ENCODE measurements around the gene SORCS2.

Gene SORCS2

DNA sequence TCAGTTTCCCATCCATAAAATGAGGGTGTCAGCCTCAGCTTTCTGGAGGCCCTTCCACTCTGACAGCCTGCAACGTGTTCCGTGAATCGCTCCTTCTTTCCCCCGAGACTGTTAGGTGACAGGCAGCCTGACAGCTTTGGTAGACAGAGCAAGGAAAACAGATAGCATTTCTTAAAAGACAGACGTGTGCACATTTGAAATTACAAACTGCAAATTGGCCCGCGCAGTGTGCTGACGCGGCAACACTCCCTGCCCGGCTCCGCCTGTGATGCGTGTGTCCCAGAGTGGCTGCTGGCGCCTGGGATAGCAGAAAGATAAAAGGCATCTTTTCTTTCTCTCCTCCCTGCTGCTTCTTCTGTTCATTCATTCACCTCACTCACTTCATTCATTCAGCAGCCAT is 502.0 kb downstream of the SORCS2 start:
- no peak for FAIRE-seq
- no peak for DNase-seq (ENCODE audit: low spot score)

DNA sequence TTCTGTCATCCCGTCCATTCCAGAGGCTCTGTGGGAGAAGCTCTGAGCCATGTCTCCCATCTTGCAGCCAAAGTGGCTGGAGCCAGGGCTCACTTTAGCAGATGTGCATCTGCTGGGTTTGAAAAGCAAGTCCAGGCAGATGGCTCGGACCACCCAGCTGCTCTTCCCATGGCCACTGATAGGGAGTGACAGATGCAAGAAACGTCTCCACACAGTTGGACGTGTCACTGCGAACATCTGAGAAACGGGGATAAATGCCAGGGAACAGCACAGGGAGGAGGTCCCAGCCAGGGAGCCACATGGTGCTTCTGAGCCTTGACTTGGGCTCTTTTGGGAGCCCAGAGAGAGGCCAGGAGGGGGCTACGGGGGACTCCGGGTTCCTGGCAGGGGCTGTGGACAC is 505.0 kb downstream of the SORCS2 start:
- FAIRE-seq = no peak

DNA sequence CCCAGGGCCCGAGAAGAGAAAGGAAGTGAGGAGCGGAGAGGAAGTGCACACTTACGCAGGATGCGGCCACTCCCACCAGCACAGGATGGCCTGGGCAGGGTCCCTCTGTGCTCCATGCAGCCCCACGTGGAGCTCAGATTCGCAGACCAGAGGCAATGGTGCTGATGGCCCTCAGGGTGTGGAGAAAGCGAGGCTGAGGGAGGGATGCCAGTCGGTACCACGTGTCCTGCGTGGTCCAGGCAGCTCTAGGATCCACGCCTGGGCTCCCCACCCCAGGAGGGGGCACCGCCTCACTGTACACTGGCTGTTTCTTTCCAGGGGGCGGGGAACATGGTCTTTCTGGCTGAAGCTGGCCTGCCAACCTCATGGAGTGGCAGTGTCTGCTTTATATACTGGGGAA is 505.5 kb downstream of the SORCS2 start:
- FAIRE-seq (no peak), DNase-seq (ENCODE audit: low spot score) (no peak)

More for the DNA sequence above, 505.0 kb downstream of the SORCS2 start:
- DNase-seq (ENCODE audit: low spot score) = no peak

DNA sequence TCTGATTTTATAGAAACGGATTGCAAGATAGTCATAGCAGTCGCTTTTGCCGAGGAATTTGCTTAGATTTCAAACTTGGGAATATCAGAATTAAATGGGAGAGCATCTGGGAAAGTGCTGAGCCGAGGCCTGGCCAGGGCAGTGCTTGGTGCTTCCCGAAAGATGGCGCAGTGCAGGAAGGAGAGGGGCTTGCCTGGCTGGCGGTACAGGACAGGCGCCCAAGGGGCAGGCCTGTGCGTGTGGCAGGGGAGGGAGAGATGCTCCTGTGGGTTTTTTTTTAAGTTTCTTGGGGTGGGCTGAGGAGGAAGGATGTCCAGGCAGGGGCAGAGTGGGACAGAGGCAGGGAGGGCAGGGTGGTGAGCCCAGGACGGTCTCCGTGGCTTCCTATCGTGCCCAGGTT is 506.2 kb downstream of the SORCS2 start:
- FAIRE-seq (no peak), DNase-seq (ENCODE audit: low spot score) (no peak)

DNA sequence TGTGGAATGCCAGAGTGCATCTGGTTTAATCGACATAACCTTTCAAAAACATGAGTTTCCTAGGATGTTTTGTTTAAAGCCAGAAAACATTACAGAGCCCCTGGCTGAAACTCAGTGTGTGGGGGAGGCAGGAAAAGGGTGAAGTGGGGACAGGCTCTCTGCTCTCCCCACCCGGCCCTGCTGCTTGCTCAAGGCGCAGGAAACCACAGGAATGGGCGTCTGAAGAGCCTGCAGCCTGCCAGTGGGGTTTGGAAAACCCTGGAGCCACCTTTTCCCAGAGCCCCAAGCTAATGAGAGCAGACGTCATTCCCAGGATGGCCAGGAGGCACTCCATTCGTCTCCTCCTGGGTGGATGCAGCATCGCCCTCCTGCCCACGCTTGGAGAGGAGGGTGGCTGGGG is 506.7 kb downstream of the SORCS2 start:
- no peak for FAIRE-seq
- peak; percentile 45 for DNase-seq (ENCODE audit: low spot score)

DNA sequence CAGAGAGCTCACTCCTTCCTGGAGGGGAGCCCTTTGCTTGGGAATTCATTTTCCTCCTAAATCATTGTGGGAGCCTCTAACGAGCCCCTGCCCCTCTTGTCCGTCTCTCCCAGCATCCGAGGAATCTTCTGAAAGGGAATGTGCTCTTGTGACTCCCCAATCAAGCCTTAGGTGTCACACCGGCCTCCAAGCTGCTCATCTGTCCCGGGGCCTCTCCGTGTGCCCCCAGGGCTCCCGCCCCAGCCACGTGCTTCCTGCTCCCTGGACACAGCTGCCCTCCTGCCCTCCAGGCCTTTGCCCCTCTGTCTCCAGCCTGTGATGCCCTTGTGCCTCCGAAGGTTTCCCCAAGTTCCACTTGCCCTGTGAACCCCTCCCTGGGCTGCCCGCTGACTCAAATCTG is 507.5 kb downstream of the SORCS2 start:
- no peak for FAIRE-seq
- no peak for DNase-seq (ENCODE audit: low spot score)

DNA sequence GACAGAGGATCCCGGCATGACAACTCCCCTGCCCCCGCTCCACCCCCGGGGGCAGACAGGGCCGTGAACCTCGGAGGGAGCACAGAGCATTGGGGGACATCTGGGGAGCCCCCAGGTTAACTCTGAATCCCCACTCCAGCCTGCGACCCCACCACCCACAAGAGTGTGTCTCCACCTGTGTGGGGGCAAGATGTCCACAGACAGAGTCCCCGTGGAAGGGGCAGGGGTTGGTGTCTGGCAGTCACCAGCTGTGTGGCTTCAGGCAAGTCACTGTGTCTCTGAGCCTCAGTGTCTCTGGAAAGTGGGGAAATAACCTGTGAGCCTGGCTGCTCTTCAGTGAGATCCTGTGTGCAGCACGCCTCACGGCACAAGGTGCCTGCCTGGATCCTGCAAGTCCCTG is 508.3 kb downstream of the SORCS2 start:
- no peak for FAIRE-seq

DNA sequence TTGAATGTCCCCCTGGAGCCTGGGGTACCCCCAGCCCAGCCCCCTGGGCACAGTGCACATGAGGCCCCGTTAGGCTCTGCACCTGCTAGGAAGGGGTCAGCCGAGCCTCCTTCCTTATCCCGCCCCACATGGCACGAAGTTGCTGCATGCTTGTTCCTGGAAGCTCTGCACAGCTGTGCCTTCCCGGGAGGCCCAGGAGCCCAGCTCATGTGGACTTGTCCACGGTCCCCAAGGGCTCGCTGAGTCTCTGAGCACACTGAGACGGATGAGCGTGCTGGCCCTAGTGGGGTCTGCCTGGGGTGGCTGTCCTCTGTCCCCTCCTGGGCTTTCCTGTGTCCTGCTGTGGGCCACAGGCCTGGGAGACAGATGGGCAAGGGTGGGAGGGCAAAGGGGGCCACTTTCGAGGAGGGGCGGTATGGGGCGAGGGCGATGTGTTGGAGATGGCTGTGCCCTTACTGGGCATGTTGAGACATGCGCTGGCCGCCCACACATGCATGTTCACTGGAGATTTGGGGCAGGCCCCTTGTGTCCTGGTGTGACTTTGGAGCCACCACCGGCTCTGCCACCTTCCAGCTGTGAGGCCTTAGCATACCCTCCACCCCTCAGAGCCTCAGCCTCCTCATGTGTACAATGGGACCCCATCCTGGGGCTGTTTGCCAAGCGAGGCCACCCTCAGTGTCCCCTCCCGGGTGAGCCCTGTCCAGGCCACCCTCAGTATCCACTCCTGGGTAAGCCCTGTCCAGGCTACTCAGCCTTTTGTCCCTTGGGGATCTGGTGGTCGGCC is 509.7 kb downstream of the SORCS2 start:
- DNase-seq (ENCODE audit: low spot score) (no peak), FAIRE-seq (no peak)

More for the DNA sequence above, 508.3 kb downstream of the SORCS2 start:
- DNase-seq (ENCODE audit: low spot score) = no peak

DNA sequence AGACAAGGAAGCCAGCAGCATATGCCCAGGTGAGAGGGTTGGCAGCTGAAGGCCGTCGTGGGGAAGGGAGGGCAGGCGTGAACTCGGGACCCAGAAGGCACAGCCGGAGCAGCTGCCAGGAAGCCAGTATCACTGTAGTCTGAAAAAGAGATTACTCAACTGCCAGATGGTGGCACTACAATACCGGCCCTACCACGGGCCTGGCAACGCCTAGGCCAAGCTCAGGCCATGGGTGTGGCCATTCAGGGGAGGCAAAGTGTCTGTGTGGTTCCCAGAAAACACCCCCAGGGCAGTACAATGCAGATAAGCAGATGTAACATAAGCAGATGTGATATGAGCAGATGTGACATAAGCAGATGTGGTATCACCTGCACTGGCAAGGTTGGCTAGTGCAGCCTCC is 511.4 kb downstream of the SORCS2 start:
- DNase-seq (ENCODE audit: low spot score) (no peak), FAIRE-seq (no peak)

DNA sequence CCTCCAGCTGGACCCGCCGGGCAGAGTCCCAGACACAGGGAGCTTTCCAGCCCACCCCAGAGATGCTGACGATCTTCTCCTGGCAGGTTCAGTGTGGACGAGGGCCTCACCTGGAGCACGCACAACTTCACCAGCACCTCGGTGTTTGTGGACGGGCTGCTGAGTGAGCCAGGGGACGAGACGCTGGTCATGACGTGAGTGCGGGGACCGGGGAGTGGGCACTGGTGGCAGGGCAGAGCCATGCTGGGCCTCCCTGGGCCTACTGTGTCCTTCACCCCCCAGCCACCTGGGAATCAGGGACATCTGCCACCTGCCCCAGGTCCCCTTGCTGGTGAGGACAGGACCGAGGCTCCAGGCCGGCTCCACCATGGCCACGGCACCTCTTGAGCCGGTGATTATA is 511.8 kb downstream of the SORCS2 start:
- no peak for DNase-seq (ENCODE audit: low spot score)

DNA sequence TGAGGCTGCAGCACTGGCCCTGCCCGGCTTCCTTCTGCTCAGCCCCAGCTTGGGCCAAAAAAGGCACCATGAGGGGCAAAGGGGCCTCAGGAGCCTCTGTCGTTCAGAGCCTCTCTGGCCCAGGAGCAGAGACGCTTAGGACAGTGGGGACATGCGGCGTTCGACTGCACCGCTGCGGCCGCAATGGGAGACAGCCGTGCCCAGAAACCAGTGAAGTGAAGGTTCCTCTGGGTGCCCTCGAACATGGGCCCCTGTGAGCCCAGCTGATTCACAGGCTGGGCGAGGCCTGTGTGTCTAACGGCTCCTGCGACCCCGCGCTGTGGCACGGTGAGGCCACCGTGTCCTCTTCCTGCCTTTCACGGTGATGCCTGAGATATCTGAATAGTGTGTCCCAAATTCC is 512.3 kb downstream of the SORCS2 start:
- DNase-seq (ENCODE audit: low spot score) = no peak
- FAIRE-seq = no peak

More for the DNA sequence above, 511.8 kb downstream of the SORCS2 start:
- no peak for FAIRE-seq

DNA sequence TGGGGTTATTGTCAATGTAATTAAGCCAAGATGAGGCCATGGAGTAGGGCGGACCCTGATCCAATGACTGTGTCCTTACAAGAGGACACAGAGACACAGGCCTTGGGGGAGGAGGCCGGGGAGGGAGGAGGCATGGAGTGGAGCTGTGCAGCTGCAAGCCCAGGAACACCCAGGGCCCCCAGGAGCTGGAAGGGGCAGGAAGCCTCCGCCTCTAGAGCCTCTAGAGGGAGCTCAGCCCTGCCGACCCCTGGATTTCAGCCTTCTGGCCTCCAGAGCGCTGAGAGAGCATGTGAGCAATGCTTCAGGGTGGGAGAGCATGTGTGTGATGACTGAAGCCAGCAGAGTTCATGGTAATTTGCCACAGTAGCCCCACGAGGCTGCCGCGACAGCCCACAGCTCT is 512.7 kb downstream of the SORCS2 start:
- no peak for FAIRE-seq

DNA sequence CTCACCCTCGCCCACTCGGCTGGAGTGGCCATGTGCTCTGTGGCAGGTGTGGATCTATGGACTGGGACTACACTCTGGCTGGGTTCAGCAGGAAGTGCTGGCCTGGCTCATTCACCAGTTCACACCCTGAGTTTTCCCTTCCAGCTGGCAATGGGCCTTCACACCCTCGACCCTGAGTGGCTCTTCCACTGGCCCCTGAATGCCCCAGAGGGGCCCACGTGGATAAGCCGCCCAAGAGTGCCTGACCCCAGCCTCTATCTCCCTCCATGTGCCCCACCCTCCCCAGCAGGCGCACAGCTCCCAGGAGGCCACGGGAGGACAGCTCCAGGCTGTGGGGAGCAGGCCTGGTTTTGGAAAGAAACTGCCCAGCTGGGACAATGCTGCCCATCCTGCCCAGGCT is 513.3 kb downstream of the SORCS2 start:
- FAIRE-seq = no peak

More for the DNA sequence above, 512.7 kb downstream of the SORCS2 start:
- DNase-seq (ENCODE audit: low spot score) = no peak

DNA sequence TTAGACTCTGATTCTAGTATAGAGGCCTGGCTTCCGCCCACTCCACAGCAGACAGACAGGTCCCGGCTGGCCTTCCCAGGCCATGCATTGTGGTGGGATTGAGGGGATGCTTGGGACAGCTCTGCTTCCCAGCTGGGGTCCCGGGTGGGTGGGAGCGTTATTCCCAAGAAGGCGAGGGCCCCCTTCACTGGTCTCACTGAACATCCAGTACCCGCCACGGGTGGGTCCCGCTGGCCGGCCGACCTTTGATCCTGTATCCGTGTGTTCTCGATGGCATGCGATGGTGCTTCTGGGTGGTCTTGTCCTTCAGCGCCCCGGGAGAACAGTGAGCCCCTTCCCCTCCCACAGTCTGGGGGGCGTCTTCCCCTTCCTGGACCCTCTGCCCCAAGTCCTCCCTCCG is 515.9 kb downstream of the SORCS2 start:
- DNase-seq (ENCODE audit: low spot score) = no peak
- no peak for FAIRE-seq

More for the DNA sequence above, 513.3 kb downstream of the SORCS2 start:
- no peak for DNase-seq (ENCODE audit: low spot score)

DNA sequence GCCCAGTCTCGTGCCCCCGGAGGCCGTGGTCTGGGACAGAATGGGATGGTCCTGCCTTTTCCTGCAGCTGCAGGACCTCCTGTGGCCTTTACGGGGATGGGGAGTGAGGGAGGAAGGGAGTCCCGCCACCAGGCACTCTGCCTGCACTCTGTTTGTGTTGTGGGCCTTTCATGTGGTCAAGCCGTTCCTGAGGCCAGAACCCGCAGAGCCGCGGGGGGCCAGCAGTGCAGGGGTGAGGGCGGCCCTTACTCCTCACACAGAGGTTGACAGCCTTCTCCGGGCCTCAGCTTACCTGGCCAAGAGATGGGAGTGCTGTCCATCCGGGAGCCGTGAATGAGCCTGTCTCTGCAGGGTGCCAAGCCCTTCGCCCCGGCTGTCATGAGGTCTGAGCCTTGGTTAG is 516.6 kb downstream of the SORCS2 start:
- DNase-seq (ENCODE audit: low spot score) = no peak
- no peak for FAIRE-seq

DNA sequence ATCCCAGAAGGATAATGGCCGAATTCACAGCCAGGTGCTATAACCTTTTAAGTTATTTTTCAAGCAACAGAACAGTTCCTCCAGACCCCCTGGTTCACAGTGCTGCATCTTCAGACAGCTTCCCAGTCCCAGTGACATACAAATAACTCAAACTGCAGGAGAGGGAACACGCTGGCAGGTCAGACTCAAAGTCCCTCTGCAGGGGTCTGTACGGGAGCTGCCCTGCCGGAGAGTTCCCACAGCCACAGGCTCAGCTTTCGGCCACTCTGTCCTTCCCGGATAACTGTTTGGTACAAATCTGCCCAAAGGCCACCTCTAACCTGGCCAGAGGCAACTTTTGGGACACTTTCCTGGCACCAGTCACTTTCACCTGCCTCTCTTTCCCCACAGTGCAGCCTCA is 517.1 kb downstream of the SORCS2 start:
- no peak for FAIRE-seq
- no peak for DNase-seq (ENCODE audit: low spot score)

DNA sequence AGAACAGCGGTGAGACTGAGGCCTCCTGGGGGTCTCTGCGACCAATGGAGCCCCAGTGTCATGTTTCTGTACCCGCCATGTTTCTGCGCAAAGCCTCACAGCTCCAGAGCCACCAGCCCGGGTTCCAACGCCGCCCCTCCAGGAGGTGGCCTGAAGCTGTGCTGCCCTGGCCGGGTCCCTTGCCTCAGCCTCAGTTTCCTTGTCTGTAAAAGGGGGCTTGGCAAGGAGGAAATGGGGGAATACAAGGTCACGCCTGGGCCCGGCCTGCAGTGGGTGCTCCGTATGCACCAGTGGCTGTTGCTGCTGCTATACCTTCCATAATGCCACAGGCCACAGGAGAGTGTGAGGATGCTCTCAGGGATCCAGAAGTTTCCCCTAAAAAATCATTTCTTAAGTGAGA is 517.8 kb downstream of the SORCS2 start:
- DNase-seq (ENCODE audit: low spot score) (no peak), FAIRE-seq (no peak)

DNA sequence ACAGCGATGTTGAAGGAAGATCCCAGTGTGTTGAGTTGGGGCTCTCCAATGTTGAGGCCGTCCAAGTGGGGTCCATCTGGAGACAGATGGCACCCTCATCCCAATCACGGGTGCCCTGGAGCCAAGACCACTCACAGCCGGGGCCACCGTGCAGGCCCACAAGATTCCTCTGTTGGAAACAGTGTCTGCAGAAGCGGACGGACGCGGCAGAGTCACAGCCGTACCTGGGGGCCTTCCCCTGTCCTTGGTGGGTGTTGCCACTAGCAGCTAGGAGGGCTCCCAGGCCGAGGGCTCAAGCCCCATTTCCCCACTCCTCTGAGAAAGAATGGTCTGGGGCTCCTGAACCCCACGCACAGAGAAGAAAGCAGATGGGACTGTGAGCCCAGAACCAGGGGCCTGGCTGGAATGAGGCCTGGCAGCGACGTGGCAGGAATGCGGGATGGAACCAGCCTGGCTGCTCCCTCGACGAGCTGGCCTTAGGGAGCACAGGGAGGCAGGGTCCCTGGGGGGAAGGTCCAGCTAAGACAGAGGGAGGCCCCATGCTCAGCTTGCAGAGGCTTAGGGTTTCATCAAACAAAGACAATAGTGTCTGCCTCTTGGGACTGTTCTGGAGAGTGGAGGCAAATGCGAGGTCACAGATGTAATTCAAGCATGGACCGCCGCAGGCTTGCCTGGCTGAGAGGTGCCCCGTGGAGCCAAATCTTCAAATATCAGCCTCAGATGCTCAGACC is 518.4 kb downstream of the SORCS2 start:
- FAIRE-seq (no peak), DNase-seq (ENCODE audit: low spot score) (no peak)

DNA sequence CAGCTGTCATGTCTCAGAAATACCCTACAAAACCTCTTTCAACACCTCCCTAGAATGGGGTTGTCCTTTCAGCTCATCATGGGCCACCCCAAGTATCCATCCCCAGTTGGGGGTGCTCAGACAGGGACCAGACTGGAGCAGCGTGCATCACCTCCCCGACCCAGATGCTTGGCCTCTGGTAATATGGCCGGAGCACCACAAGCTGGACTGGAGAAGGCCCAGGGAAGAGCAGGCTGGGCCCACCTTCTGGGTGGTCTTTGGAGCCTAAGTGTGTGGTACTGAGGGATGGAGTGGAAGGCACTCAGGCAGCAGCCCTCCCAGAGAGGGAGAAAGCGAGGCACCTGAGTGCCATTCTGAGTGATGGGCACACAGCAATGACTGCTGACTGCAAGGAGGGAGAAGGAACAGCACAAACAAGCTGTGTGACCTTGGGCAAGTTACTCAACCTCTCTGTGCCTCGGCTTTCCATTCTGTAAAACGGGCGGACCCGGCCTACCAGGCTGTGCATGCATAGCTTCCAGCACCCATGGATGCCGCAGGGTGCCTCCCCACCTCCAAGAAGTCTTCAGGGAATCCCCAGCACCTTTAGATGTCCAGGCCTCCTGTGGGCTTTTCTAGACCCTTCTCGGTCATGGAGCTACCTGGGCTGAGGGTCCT is 519.1 kb downstream of the SORCS2 start:
- FAIRE-seq = no peak
- no peak for DNase-seq (ENCODE audit: low spot score)

DNA sequence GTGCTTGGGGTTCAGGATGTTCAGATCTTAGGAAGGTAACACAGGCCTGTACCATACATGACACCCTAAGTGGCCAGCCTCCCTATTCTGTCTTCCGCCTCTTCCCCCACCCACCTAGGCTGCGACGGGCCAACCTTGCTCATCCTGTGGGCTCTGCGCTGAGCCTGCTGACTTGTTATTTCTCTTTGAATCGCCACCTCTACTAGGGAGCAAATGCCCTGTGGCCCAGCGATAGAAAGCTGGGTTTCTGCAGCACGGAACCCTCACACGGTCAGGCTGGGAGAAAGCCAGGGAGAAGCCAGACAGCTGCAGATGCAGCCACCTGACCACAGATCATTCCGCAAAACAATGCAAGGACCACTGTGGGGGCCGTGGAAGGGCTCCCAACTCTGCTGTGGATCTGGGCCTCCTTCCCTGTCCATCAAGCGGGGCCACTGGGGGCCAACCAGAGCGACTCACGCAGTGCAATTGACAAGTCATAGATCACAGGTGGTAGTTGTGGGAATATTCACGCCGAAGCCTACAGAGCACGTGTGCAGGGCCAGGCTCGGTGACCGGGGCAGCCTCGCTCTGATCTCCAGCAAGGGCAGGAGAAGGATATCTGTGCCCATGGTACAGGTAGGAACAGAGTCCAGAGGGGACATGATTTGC is 519.8 kb downstream of the SORCS2 start:
- DNase-seq (ENCODE audit: low spot score) (no peak), FAIRE-seq (no peak)

DNA sequence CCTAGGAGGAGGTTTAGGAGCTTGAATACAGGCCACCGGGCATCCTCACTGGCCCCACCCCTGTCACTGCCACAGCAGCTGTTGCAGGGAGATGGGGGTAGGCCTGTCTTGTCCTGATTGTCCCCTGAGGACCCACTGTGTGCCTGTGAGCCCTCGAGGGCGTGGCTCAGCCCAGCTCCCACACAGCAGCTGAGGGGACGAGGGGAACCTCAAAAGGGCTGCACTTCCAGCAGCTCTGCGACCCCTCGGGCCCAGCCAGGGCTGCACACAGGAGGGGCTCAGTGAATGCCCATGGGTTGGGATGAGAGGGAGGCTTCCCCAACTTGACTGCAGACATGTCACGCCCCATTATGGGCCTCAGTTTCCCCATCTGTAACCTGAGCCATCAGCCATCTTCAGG is 521.4 kb downstream of the SORCS2 start:
- FAIRE-seq (no peak), DNase-seq (ENCODE audit: low spot score) (no peak)

DNA sequence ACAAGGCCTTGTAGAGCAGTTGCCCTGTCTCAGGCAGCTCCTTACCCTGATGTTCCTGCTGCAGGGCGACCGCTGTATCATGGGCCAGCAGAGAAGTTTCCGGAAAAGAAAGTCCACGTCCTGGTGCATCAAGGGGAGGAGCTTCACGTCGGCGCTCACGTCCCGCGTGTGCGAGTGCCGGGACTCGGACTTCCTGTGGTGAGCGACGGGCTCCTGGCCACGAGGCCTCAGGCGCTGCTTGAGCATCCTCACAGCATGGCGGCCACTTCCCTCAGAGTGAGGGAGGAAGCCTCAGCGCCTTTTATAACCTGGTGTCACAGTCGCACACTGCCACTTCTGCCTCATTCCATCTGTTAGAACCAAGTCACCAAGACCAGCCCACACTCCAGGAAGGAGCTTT is 521.8 kb downstream of the SORCS2 start:
- DNase-seq (ENCODE audit: low spot score) = no peak
- FAIRE-seq = no peak
